IMR-90 (cell line): ENCODE measurements around the gene IGF2BP3. TPM values are rescaled to one million over a fixed set of nuclear protein-coding genes. Genes with fewer than 3 reads are reported as not detected.

ENCODE experiments used
- ATAC-seq: fragments of 200-7000 bp; cut with Tn5 transposase; 2 replicates; pipeline ENCODE4 v1.9.1; 2020; ENCODE audit warnings: low read depth, mild to moderate bottlenecking, moderate library complexity
- BruUV-seq: library from RNA; stranded (reverse); fragments of 400-500 nt; replicated peaks from 2 replicates; lab custom pipeline; 2021; lab: Mats Ljungman, UMichigan
- CTCF ChIA-PET: fragments of 300-600 bp; formaldehyde crosslinking; extraction: SDS; loops from one replicate; lab custom pipeline; 2021; ENCODE audit warnings: antibody characterized with exemption; lab: Yijun Ruan, JAX
- POLR2A ChIA-PET: fragments of 300-600 bp; sonication (Branson Sonifier 250); formaldehyde crosslinking; loops from one replicate; lab custom pipeline; 2022; ENCODE audit warnings: antibody characterized with exemption; ENCODE audit not compliant: unreplicated experiment; lab: Charles Lee
- DNase-seq: peaks from one replicate; pipeline ENCODE4 v3.0.0; 2013
- H2AFZ ChIP-seq: replicated peaks from 2 replicates; pipeline ENCODE3; 2013; ENCODE audit warnings: low read length, mild to moderate bottlenecking; ENCODE audit not compliant: poor library complexity
- H2AK5ac ChIP-seq: 2 replicates; pipeline ENCODE4 v1.6.1; 2013; ENCODE audit warnings: low read depth, low read length, inconsistent platforms
- H2AK9ac ChIP-seq: replicated peaks from 2 replicates; pipeline ENCODE3; 2013; ENCODE audit warnings: mild to moderate bottlenecking, low read depth, low read length, moderate library complexity; ENCODE audit not compliant: poor library complexity
- H2BK120ac ChIP-seq: 2 replicates; pipeline ENCODE4 v1.6.1; 2013; ENCODE audit warnings: low read depth, low read length, inconsistent platforms
- H2BK15ac ChIP-seq: 3 replicates; pipeline ENCODE4 v1.6.1; 2013; ENCODE audit warnings: low read depth, low read length, inconsistent platforms
- H2BK20ac ChIP-seq: 2 replicates; pipeline ENCODE4 v1.6.1; 2013; ENCODE audit warnings: low read depth, mild to moderate bottlenecking, inconsistent platforms, low read length, moderate library complexity
- H2BK5ac ChIP-seq: 2 replicates; pipeline ENCODE4 v1.6.1; 2013; ENCODE audit warnings: mild to moderate bottlenecking, low read depth, low read length, inconsistent platforms; ENCODE audit not compliant: poor library complexity, severe bottlenecking
- H3K14ac ChIP-seq: replicated peaks from 2 replicates; pipeline ENCODE4 v1.6.1; 2013; ENCODE audit warnings: low read depth, low read length, inconsistent platforms
- H3K18ac ChIP-seq: 2 replicates; pipeline ENCODE4 v1.6.1; 2013; ENCODE audit warnings: low read depth, low read length, control low read depth
- H3K23ac ChIP-seq: 2 replicates; pipeline ENCODE4 v1.6.1; 2013; ENCODE audit warnings: low read depth, low read length, inconsistent platforms
- H3K27ac ChIP-seq: 2 replicates; pipeline ENCODE4 v1.5.1; 2013; ENCODE audit warnings: mild to moderate bottlenecking, control low read depth, low read length; ENCODE audit not compliant: insufficient read depth
- H3K27me3 ChIP-seq: 2 replicates; pipeline ENCODE4 v1.6.1; 2013; ENCODE audit warnings: low read length; ENCODE audit not compliant: control insufficient read depth, insufficient read depth
- H3K36me3 ChIP-seq: 2 replicates; pipeline ENCODE4 v1.6.1; 2013; ENCODE audit warnings: low read length, mixed read lengths; ENCODE audit not compliant: control insufficient read depth, insufficient read depth
- H3K4ac ChIP-seq: 2 replicates; pipeline ENCODE4 v1.6.1; 2013; ENCODE audit warnings: low read depth, low read length, inconsistent platforms
- H3K4me1 ChIP-seq: 2 replicates; pipeline ENCODE4 v1.6.1; 2013; ENCODE audit warnings: low read length, mixed read lengths; ENCODE audit not compliant: control insufficient read depth, insufficient read depth
- H3K4me2 ChIP-seq: 2 replicates; pipeline ENCODE4 v1.6.1; 2013; ENCODE audit warnings: low read depth, mild to moderate bottlenecking, control low read depth, low read length, moderate library complexity
- H3K4me3 ChIP-seq: 2 replicates; pipeline ENCODE4 v1.5.1; 2013; ENCODE audit warnings: low read depth, mild to moderate bottlenecking, control low read depth, low read length, moderate library complexity; ENCODE audit not compliant: insufficient read depth
- H3K56ac ChIP-seq: 2 replicates; pipeline ENCODE4 v1.6.1; 2013; ENCODE audit warnings: low read length, inconsistent platforms; ENCODE audit not compliant: insufficient read depth; ENCODE audit errors: extremely low read depth
- H3K79me1 ChIP-seq, 2 experiments: 2 replicates each; pipeline ENCODE4 v1.6.1; 2013; ENCODE audit warnings: low read length in 2 of 2, inconsistent platforms in 1 of 2, low read depth in 1 of 2
- H3K9ac ChIP-seq: 2 replicates; pipeline ENCODE4 v1.6.1; 2013; ENCODE audit warnings: low read depth, low read length, control low read depth
- H3K9me1 ChIP-seq: 2 replicates; pipeline ENCODE4 v1.6.1; 2013; ENCODE audit warnings: low read length, inconsistent platforms; ENCODE audit not compliant: insufficient read depth
- H3K9me3 ChIP-seq: 2 replicates; pipeline ENCODE4 v1.6.1; 2013; ENCODE audit warnings: low read length; ENCODE audit not compliant: control insufficient read depth, insufficient read depth
- H4K20me1 ChIP-seq: 2 replicates; pipeline ENCODE4 v1.6.1; 2013; ENCODE audit warnings: low read length, inconsistent platforms; ENCODE audit not compliant: insufficient read depth
- H4K5ac ChIP-seq: 2 replicates; pipeline ENCODE4 v1.6.1; 2013; ENCODE audit warnings: mild to moderate bottlenecking, low read depth, low read length, control low read depth
- H4K8ac ChIP-seq, 2 experiments: 2 replicates each; pipeline ENCODE4 v1.6.1; 2013; ENCODE audit warnings: low read depth in 2 of 2, low read length in 2 of 2, control low read depth in 1 of 2, inconsistent platforms in 1 of 2
- H4K91ac ChIP-seq: 2 replicates; pipeline ENCODE4 v1.6.1; 2013; ENCODE audit warnings: low read depth, low read length, inconsistent platforms; ENCODE audit not compliant: insufficient read depth
- RAD21 ChIP-seq: IDR thresholded peaks from 2 replicates; pipeline ENCODE4 v1.6.1; 2012; ENCODE audit warnings: low read length, improper control_type of control experiment
- WGBS, 2 experiments: methylation state at CpG; one replicate each; pipeline versions ENCODE4 v1.1.5 to v1.1.7; 2013; ENCODE audit warnings: missing lambda C conversion rate in 2 of 2; ENCODE audit not compliant: insufficient read length in 1 of 2; ENCODE audit errors: extremely low coverage in 2 of 2; 5-methylcytosine and 5-hydroxymethylcytosine counted together
- dilution Hi-C: fragments of 300-500 bp; cut with HindIII; formaldehyde crosslinking; loops from one replicate; pipeline ENCODE4 v1.14.3; 2018; ENCODE audit warnings: low sequenced_read_pairs; ENCODE audit not compliant: unreplicated experiment
- in situ Hi-C: fragments of 300-500 bp; cut with MboI; formaldehyde crosslinking; loops from 3 replicates; pipeline ENCODE4 v1.14.3; 2019; ENCODE audit warnings: low sequenced_read_pairs, inconsistent platforms, mixed read lengths
- intact Hi-C: fragments of 100-400 bp; cut with micrococcal nuclease; formaldehyde crosslinking; loops from 2 replicates; pipeline ENCODE4 v1.10.0; 2022
- polyA plus RNA-seq, 3 experiments: library from polyadenylated mRNA; depleted of rRNA; stranded (reverse); fragments of >200 nt; gene quantifications; 2 replicates each; pipeline ENCODE4 v1.2.3, GENCODE V29; 2012; ENCODE audit warnings: low replicate concordance in 1 of 3
- total RNA-seq: library from RNA; depleted of rRNA; stranded (reverse); fragments of >200 nt; gene quantifications from 2 replicates; pipeline ENCODE4 v1.2.3, GENCODE V29; 2012

IGF2BP3 gene
- total and polyA plus RNA-seq, 2 of the 4 experiments (the other 2 are of a cell fraction), result 50.9 to 59.3 TPM

DNA sequence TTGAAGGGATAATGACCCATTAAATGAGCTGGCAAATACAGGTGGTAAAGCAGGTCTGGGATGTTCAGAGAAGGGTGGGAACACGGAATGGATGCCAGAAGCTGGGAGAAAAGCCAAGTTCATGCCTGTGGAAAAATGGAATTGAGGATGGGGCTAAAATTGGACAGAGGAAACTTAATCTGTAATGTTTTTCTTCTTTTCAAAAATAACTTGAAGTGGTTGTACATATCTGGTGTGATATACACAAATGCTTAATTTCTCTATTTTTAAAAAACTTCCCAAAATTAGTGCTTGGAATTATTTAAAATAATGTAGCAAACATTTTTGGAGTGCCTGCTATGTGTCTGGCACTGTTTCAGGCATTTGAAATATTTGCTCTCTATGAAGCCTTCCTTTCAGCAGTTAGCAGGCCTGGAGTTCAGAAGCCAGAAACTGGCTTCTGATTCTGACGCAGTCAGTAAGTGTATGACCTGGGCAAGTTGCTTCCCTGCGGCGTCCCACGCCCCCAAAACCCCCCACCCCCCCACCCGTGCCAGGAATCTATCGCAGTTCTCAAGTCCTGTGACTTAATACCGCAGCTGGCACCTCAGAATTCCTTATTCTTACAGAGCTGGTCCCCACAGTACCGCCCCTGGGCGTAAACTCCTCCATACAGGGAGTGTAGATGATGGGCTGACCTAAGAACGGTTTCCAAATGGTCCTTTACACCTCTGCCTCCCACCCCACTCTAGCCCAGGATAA lies 172.0 kb downstream of the IGF2BP3 start:
- H3K23ac ChIP-seq, result peak overlapping the region; percentile 86
- in situ Hi-C loops, result no loop called here
- H3K79me1 ChIP-seq, result peaks cover 8 to 28% of the 10 kb centered on the region in 2 experiments; a peak in 3 of 4 replicates
- H3K27me3 ChIP-seq, result no peaks in the 10 kb centered on the region
- no peaks in the 10 kb centered on the region for H3K9me3 ChIP-seq
- H3K56ac ChIP-seq, result peak overlapping the region; percentile 81
- dilution Hi-C loops, result no loop called here
- 17% methylated on average over 1 of the region's 11 CpGs; no CpG with 5 or more reads in 1 of the 2 experiments for WGBS, 2 experiments
- peaks cover 7% of the 10 kb centered on the region; the same call in 1 of the 2 replicates for H4K20me1 ChIP-seq
- ChIA-PET CTCF (interaction anchor here (1.4 kb wide), 1 partner anchor 20 kb away, joined by 4 read pairs; no protein-coding TSS in a partner anchor), POLR2A (no interaction called here)
- peak; percentile 72 for DNase-seq
- H4K91ac ChIP-seq, result peak overlapping the region; percentile 81
- H2BK120ac ChIP-seq, result peak overlapping the region; percentile 88
- peak overlapping the region; percentile 69 for H2AFZ ChIP-seq
- H2BK5ac ChIP-seq, result peak overlapping the region; percentile 76
- no peaks in the 10 kb centered on the region for H3K36me3 ChIP-seq
- peak overlapping the region; percentile 80; the same call in 1 of the 2 replicates for H2AK5ac ChIP-seq
- peaks cover 5% of the 10 kb centered on the region for H3K4me1 ChIP-seq
- peak overlapping the region; percentile 75 for H2AK9ac ChIP-seq
- peak; percentile 30 for ATAC-seq
- H3K14ac ChIP-seq, result peak overlapping the region; percentile 90
- peak overlapping the region; percentile 84; the same call in 2 of the 3 replicates for H2BK15ac ChIP-seq
- no TSS peak for BruUV-seq
- peak overlapping the region; percentile 79; the same call in 1 of the 2 replicates for H3K4me2 ChIP-seq
- H4K8ac ChIP-seq, result peak overlapping the region; percentile 96 to 100
- peak overlapping the region; percentile 98 for H4K5ac ChIP-seq
- H3K9me1 ChIP-seq, result peaks cover 13% of the 10 kb centered on the region
- peak overlapping the region; percentile 92 for H2BK20ac ChIP-seq
- peak overlapping the region; percentile 74; the same call in 1 of the 2 replicates for H3K18ac ChIP-seq
- H3K4ac ChIP-seq, result peak overlapping the region; percentile 83
- peak overlapping the region; percentile 77; the same call in 1 of the 2 replicates for H3K27ac ChIP-seq
- no peak overlapping the region for H3K4me3 ChIP-seq
- TF ChIP-seq RAD21, result no peak
- no peak overlapping the region; the same call in 1 of the 2 replicates for H3K9ac ChIP-seq
- intact Hi-C loops, result no loop called here
